ENCODE measurements around the gene ABCC3. TPM values are rescaled to one million over a fixed set of nuclear protein-coding genes. Genes with fewer than 3 reads are reported as not detected.

ABCC3 gene
- total and polyA plus RNA-seq, 2 donors (not counting 3 experiments of a cell fraction or from before 2014, with no cell fraction given) = 1.1 to 2.6 TPM

- DNase-seq (ENCODE audit: low read depth, low spot score) (no peak), FAIRE-seq (no peak)
- H3K27ac ChIP-seq (ENCODE audit: insufficient read depth, low read depth, low read length) = no peak overlapping the region
- H3K9ac ChIP-seq (replicated peaks; ENCODE audit: extremely low read depth, insufficient read depth, low read length) = no peak overlapping the region
- no peaks in the 10 kb centered on the region for H3K9me3 ChIP-seq (replicated peaks; ENCODE audit: control insufficient read depth, insufficient read depth, low read length)
- TF ChIP-seq MAX (IDR thresholded peaks at IDR 0.05; ENCODE audit: insufficient read depth, insufficient read length) (no peak), POLR2A (IDR thresholded peaks at IDR 0.05; ENCODE audit: low read depth, low read length) (no peak), GATA2 (IDR thresholded peaks at IDR 0.05; ENCODE audit: insufficient read depth, insufficient read length, low read depth, low read length) (no peak), MYC (IDR thresholded peaks at IDR 0.05; ENCODE audit: low read depth, low read length) (no peak), JUN (IDR thresholded peaks at IDR 0.05; ENCODE audit: borderline replicate concordance, insufficient read depth, insufficient read length, low read depth) (no peak), POLR2AphosphoS5 (IDR thresholded peaks at IDR 0.05; ENCODE audit: insufficient read depth, low read depth, low read length) (no peak), FOS (IDR thresholded peaks at IDR 0.05; ENCODE audit: borderline replicate concordance, insufficient read depth, low read length) (no peak), CTCF (IDR thresholded peaks at IDR 0.05; ENCODE audit: extremely low read depth in 1 of 2, insufficient read depth in 1 of 2, low read depth in 1 of 2, low read length in 2 of 2) (no peak), EZH2 (IDR thresholded peaks at IDR 0.05; ENCODE audit: borderline replicate concordance, low read depth, low read length, severe bottlenecking) (no peak)
- intact Hi-C loops (cut with micrococcal nuclease) = no loop called here
- ChIA-PET CTCF (interaction anchor here (2.1 to 2.7 kb wide), 2 partner anchors 11 to 41 kb away, joined by 9 read pairs; no protein-coding TSS in a partner anchor), POLR2A (no interaction called here)
- H4K20me1 ChIP-seq (replicated peaks; ENCODE audit: control insufficient read depth, extremely low read depth, insufficient read depth, low read length) = no peaks in the 10 kb centered on the region
- peaks cover 14% of the 10 kb centered on the region for H3K4me1 ChIP-seq (ENCODE audit: control insufficient read depth, extremely low read depth, insufficient read depth, low read length)
- no peaks in the 10 kb centered on the region for H3K36me3 ChIP-seq (ENCODE audit: control insufficient read depth in 2 of 2, extremely low read depth in 1 of 2, insufficient read depth in 2 of 2, low read length in 2 of 2)
- H3K4me3 ChIP-seq (replicated peaks in 1 of 3; ENCODE audit: insufficient read depth in 1 of 3, low read depth in 1 of 3, low read length in 3 of 3) = no peak overlapping the region
- no peaks in the 10 kb centered on the region for H3K79me2 ChIP-seq (ENCODE audit: control insufficient read depth, insufficient read depth, low read length)
- no TSS peak for BruUV-seq (replicated peaks)
- H3K27me3 ChIP-seq (ENCODE audit: control insufficient read depth in 2 of 2, insufficient read depth in 2 of 2, low read length in 2 of 2) = no peaks in the 10 kb centered on the region
- H3K4me2 ChIP-seq (ENCODE audit: insufficient read depth, low read length) = no peak overlapping the region
- H2AFZ ChIP-seq (ENCODE audit: low read depth, low read length) = no peak overlapping the region
- dilution Hi-C loops (cut with MboI; ENCODE audit: extremely low pct_ligation_motif_present, low sequenced_read_pairs) = no loop called here
- no peaks in the 10 kb centered on the region for H3K9me1 ChIP-seq (replicated peaks; ENCODE audit: control insufficient read depth, extremely low read depth, insufficient read depth, low read length)
These were observed 37.4 kb downstream of the ABCC3 start for GRCh38 chr17:50672071-50672470.

All from endothelial cell of umbilical vein (primary cell).